Retina (tissue), 1 donor: ENCODE data around the gene CNDP1.
"Not testable (repeated sequence)": the region's sequence is repeated elsewhere in the genome, so short reads cannot be mapped to it uniquely, and the experiment has no call there.

Source experiments
- DNase-seq: peaks from one replicate; pipeline ENCODE4 v3.0.0-alpha.2; 2016

The CNDP1 gene

GRCh38 chr18:74522635-74523548, 11.4 kb upstream of the CNDP1 start:
- no peak for DNase-seq

GRCh38 chr18:74524097-74524496, 10.2 kb upstream of the CNDP1 start:
- DNase-seq: no peak

GRCh38 chr18:74524915-74525314, 9.4 kb upstream of the CNDP1 start:
- DNase-seq: not testable (repeated sequence)

GRCh38 chr18:74525741-74526140, 8.6 kb upstream of the CNDP1 start:
- DNase-seq: no peak

GRCh38 chr18:74526488-74526887, 7.8 kb upstream of the CNDP1 start:
- no peak for DNase-seq

GRCh38 chr18:74528478-74528877, 5.8 kb upstream of the CNDP1 start:
- DNase-seq: no peak

GRCh38 chr18:74528913-74529312, 5.4 kb upstream of the CNDP1 start:
- no peak for DNase-seq

- no peak for DNase-seq
These were observed 4.9 kb upstream of the CNDP1 start for GRCh38 chr18:74529378-74529777.

GRCh38 chr18:74529811-74530583, 4.3 kb upstream of the CNDP1 start:
- DNase-seq: no peak

- no peak for DNase-seq
These were observed 3.8 kb upstream of the CNDP1 start for GRCh38 chr18:74530584-74530862.

GRCh38 chr18:74531043-74531442, 3.3 kb upstream of the CNDP1 start:
- DNase-seq: no peak

- no peak for DNase-seq
These were observed 1.7 kb upstream of the CNDP1 start for GRCh38 chr18:74532511-74533025.

- no peak for DNase-seq
These were observed 634 bp upstream of the CNDP1 start for GRCh38 chr18:74533666-74534065.

GRCh38 chr18:74534981-74535649, 815 bp downstream of the CNDP1 start:
- no peak for DNase-seq

- DNase-seq: no peak
These were observed 5.0 kb downstream of the CNDP1 start for GRCh38 chr18:74539289-74539688.

GRCh38 chr18:74540652-74541421, 6.5 kb downstream of the CNDP1 start:
- DNase-seq: no peak

- no peak for DNase-seq
These were observed 7.6 kb downstream of the CNDP1 start for GRCh38 chr18:74541703-74542555.

- DNase-seq: no peak
These were observed 10.6 kb downstream of the CNDP1 start for GRCh38 chr18:74544898-74545297.

- DNase-seq: no peak
These were observed 11.7 kb downstream of the CNDP1 start for GRCh38 chr18:74546007-74546406.

GRCh38 chr18:74546751-74547530, 12.6 kb downstream of the CNDP1 start:
- DNase-seq: no peak

GRCh38 chr18:74547860-74548259, 13.6 kb downstream of the CNDP1 start:
- DNase-seq: no peak
